ENCODE measurements around the gene GALNTL6. TPM values are rescaled to one million over a fixed set of nuclear protein-coding genes. Genes with fewer than 3 reads are reported as not detected.

GALNTL6 gene
- total and polyA plus RNA-seq, 2 donors (not counting 1 experiment from before 2014, with no cell fraction given), result not detected

- no peak for DNase-seq (ENCODE audit: low read depth in 2 of 2)
- Histone ChIP-seq H3K36me3 (ENCODE audit: control insufficient read depth, insufficient read depth, low read length) (no peaks in the 10 kb centered on the region), H3K4me3 (replicated peaks in 1 of 4; ENCODE audit: control extremely low read depth in 1 of 4, insufficient read depth in 1 of 4, low read depth in 3 of 4, low read length in 4 of 4) (no peak overlapping the region)
Measured at GRCh38 chr4:172048666-172049065, 235.5 kb downstream of the GALNTL6 start.

GRCh38 chr4:172050911-172051310 lies 237.7 kb downstream of the GALNTL6 start:
- Histone ChIP-seq H3K4me1 (ENCODE audit: control insufficient read depth, extremely low read depth, insufficient read depth, low read length) (no peaks in the 10 kb centered on the region), H3K36me3 (ENCODE audit: control insufficient read depth, insufficient read depth, low read length) (no peaks in the 10 kb centered on the region), H4K20me1 (ENCODE audit: control insufficient read depth, extremely low read depth, insufficient read depth, low read length) (no peaks in the 10 kb centered on the region), H3K79me2 (ENCODE audit: control insufficient read depth, insufficient read depth, low read length) (no peaks in the 10 kb centered on the region), H3K27ac (ENCODE audit: insufficient read depth, low read length) (no peak overlapping the region), H3K27me3 (ENCODE audit: control insufficient read depth, insufficient read depth, low read length) (no peaks in the 10 kb centered on the region), H3K9ac (ENCODE audit: insufficient read depth, low read length) (no peak overlapping the region), H3K4me2 (ENCODE audit: extremely low read depth, insufficient read depth, low read length) (no peak overlapping the region), H2AFZ (ENCODE audit: low read length) (no peak overlapping the region), H3K4me3 (replicated peaks in 1 of 4; ENCODE audit: control extremely low read depth in 1 of 4, insufficient read depth in 1 of 4, low read depth in 3 of 4, low read length in 4 of 4) (no peak overlapping the region), H3K9me3 (ENCODE audit: control insufficient read depth, insufficient read depth, low read depth, low read length) (no peaks in the 10 kb centered on the region)
- no peak for DNase-seq (ENCODE audit: low read depth in 2 of 2)
- TF ChIP-seq EZH2 (IDR thresholded peaks at IDR 0.05; ENCODE audit: low read length, missing control alignments), result no peak
- TF ChIP-seq CTCF (conservative IDR thresholded peaks at IDR 0.05 in 1 of 2, IDR thresholded peaks at IDR 0.05 in 1 of 2; ENCODE audit: low read depth in 1 of 2, low read length in 2 of 2), result no peak

More at GRCh38 chr4:172048666-172049065, 235.5 kb downstream of the GALNTL6 start:
- Histone ChIP-seq H3K27ac (ENCODE audit: insufficient read depth, low read length) (no peak overlapping the region), H3K79me2 (ENCODE audit: control insufficient read depth, insufficient read depth, low read length) (no peaks in the 10 kb centered on the region), H4K20me1 (ENCODE audit: control insufficient read depth, extremely low read depth, insufficient read depth, low read length) (no peaks in the 10 kb centered on the region), H3K27me3 (ENCODE audit: control insufficient read depth, insufficient read depth, low read length) (no peaks in the 10 kb centered on the region), H3K4me1 (ENCODE audit: control insufficient read depth, extremely low read depth, insufficient read depth, low read length) (no peaks in the 10 kb centered on the region), H2AFZ (ENCODE audit: low read length) (no peak overlapping the region), H3K9me3 (ENCODE audit: control insufficient read depth, insufficient read depth, low read depth, low read length) (no peaks in the 10 kb centered on the region), H3K4me2 (ENCODE audit: extremely low read depth, insufficient read depth, low read length) (no peak overlapping the region), H3K9ac (ENCODE audit: insufficient read depth, low read length) (no peak overlapping the region)
- TF ChIP-seq EZH2 (IDR thresholded peaks at IDR 0.05; ENCODE audit: low read length, missing control alignments) (no peak), CTCF (conservative IDR thresholded peaks at IDR 0.05 in 1 of 2, IDR thresholded peaks at IDR 0.05 in 1 of 2; ENCODE audit: low read depth in 1 of 2, low read length in 2 of 2) (no peak)

- no peaks in the 10 kb centered on the region for H3K4me1 ChIP-seq (ENCODE audit: control insufficient read depth, extremely low read depth, insufficient read depth, low read length)
- H3K27me3 ChIP-seq (ENCODE audit: control insufficient read depth, insufficient read depth, low read length), result no peaks in the 10 kb centered on the region
- no peak overlapping the region for H2AFZ ChIP-seq (ENCODE audit: low read length)
- H3K4me2 ChIP-seq (ENCODE audit: extremely low read depth, insufficient read depth, low read length), result no peak overlapping the region
- H3K9ac ChIP-seq (ENCODE audit: insufficient read depth, low read length), result no peak overlapping the region
- no peak overlapping the region for H3K27ac ChIP-seq (ENCODE audit: insufficient read depth, low read length)
- no peak for DNase-seq (ENCODE audit: low read depth in 2 of 2)
- no peaks in the 10 kb centered on the region for H3K9me3 ChIP-seq (ENCODE audit: control insufficient read depth, insufficient read depth, low read depth, low read length)
- H3K36me3 ChIP-seq (ENCODE audit: control insufficient read depth, insufficient read depth, low read length), result no peaks in the 10 kb centered on the region
- TF ChIP-seq EZH2 (IDR thresholded peaks at IDR 0.05; ENCODE audit: low read length, missing control alignments) (no peak), CTCF (conservative IDR thresholded peaks at IDR 0.05 in 1 of 2, IDR thresholded peaks at IDR 0.05 in 1 of 2; ENCODE audit: low read depth in 1 of 2, low read length in 2 of 2) (no peak)
- no peaks in the 10 kb centered on the region for H4K20me1 ChIP-seq (ENCODE audit: control insufficient read depth, extremely low read depth, insufficient read depth, low read length)
- no peak overlapping the region for H3K4me3 ChIP-seq (replicated peaks in 1 of 4; ENCODE audit: control extremely low read depth in 1 of 4, insufficient read depth in 1 of 4, low read depth in 3 of 4, low read length in 4 of 4)
- H3K79me2 ChIP-seq (ENCODE audit: control insufficient read depth, insufficient read depth, low read length), result no peaks in the 10 kb centered on the region
Measured at GRCh38 chr4:172055046-172055445, 241.8 kb downstream of the GALNTL6 start.
